HFFc6 (cell line): Measurements from ENCODE around the gene GID8. TPM values are rescaled to one million over a fixed set of nuclear protein-coding genes. Genes with fewer than 3 reads are reported as not detected.
A peak's percentile ranks its signal among the peaks of the same experiment; 100 is the strongest.
"Not testable (repeated sequence)": the region's sequence is repeated elsewhere in the genome, so short reads cannot be mapped to it uniquely, and the experiment has no call there.

Source experiments
- DNase-seq: peaks from one replicate; pipeline ENCODE4 v3.0.0-alpha.2; 2018
- H3K27ac Mint-ChIP-seq: 2 replicates; pipeline ENCODE4 v1.8.0; 2020; ENCODE audit warnings: mild to moderate bottlenecking, mixed read lengths
- H3K27me3 Mint-ChIP-seq: 2 replicates; pipeline ENCODE4 v1.8.0; 2021; ENCODE audit warnings: mild to moderate bottlenecking, moderate library complexity, mixed read lengths; ENCODE audit not compliant: insufficient read depth
- H3K36me3 Mint-ChIP-seq: 2 replicates; pipeline ENCODE4 v1.8.0; 2021; ENCODE audit warnings: low read depth, mixed read lengths
- H3K4me1 Mint-ChIP-seq: 2 replicates; pipeline ENCODE4 v1.8.0; 2020; ENCODE audit warnings: low read depth, mixed read lengths
- H3K4me3 Mint-ChIP-seq: 2 replicates; pipeline ENCODE4 v1.8.0; 2020; ENCODE audit warnings: mild to moderate bottlenecking, moderate library complexity, mixed read lengths
- H3K9me3 Mint-ChIP-seq: 2 replicates; pipeline ENCODE4 v1.8.0; 2020; ENCODE audit warnings: mild to moderate bottlenecking, mixed read lengths
- total RNA-seq, 6 experiments: library from RNA; stranded (reverse); fragmentation: NEBNext Ultra II Directional; extraction: Animal tissue kit (Norgen Biotek cat#: 25700); gene quantifications; 2 replicates in 1 of 6; 3 replicates in 5 of 6; pipeline ENCODE4 v1.2.3, GENCODE V29; 2021
- TF ChIP-seq, protein P1 (sequence below): fragments of 200-600 bp; sonication (generic); IDR thresholded peaks from 2 replicates; pipeline ENCODE4 v1.5.0; 2021; ENCODE audit warnings: antibody characterized with exemption, mild to moderate bottlenecking

Gene GID8
- total RNA-seq, 6 experiments from 2014 or later, result 19.1 to 26.9 (median 22.6) TPM

DNA sequence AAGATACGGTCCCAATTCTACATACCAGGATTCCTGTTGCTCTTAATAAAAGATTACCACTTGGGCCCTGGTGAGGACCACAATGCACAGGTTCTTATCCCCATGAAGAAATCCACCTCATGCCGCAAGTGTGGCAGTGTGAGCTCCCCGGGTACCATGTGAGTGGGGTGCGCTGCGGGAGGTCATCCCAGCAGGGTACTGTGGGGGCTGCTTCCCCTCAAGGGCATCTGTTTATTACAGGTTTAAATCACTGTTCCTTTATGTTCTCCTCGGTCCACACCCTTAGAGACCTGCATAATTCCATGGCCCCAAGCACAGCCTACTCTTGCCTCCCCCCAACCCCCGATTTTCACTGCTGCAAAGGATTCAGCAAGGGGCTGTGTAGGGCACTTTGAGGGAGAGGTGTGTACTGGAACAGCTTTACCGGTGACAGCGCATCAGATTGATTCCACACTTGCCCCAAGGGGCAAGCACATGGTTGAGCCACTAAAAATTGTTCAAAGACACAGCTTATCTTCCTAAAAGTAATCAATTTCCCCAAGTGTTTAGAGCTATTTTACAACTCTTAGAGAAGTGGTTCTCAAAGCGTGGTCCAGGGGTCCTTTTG, 17.8 kb upstream of the GID8 start:
- no peak for DNase-seq
- no peak overlapping the region for H3K4me3 Mint-ChIP-seq
- TF ChIP-seq, protein P1, sequence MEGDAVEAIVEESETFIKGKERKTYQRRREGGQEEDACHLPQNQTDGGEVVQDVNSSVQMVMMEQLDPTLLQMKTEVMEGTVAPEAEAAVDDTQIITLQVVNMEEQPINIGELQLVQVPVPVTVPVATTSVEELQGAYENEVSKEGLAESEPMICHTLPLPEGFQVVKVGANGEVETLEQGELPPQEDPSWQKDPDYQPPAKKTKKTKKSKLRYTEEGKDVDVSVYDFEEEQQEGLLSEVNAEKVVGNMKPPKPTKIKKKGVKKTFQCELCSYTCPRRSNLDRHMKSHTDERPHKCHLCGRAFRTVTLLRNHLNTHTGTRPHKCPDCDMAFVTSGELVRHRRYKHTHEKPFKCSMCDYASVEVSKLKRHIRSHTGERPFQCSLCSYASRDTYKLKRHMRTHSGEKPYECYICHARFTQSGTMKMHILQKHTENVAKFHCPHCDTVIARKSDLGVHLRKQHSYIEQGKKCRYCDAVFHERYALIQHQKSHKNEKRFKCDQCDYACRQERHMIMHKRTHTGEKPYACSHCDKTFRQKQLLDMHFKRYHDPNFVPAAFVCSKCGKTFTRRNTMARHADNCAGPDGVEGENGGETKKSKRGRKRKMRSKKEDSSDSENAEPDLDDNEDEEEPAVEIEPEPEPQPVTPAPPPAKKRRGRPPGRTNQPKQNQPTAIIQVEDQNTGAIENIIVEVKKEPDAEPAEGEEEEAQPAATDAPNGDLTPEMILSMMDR, result no peak
- no peaks in the 10 kb centered on the region; the same call in 1 of the 2 replicates for H3K36me3 Mint-ChIP-seq
- peak overlapping the region; percentile 56; the same call in 1 of the 2 replicates for H3K27ac Mint-ChIP-seq
- H3K9me3 Mint-ChIP-seq, result no peaks in the 10 kb centered on the region
- peaks cover 79% of the 10 kb centered on the region for H3K4me1 Mint-ChIP-seq
- H3K27me3 Mint-ChIP-seq, result no peaks in the 10 kb centered on the region; the same call in 1 of the 2 replicates

DNA sequence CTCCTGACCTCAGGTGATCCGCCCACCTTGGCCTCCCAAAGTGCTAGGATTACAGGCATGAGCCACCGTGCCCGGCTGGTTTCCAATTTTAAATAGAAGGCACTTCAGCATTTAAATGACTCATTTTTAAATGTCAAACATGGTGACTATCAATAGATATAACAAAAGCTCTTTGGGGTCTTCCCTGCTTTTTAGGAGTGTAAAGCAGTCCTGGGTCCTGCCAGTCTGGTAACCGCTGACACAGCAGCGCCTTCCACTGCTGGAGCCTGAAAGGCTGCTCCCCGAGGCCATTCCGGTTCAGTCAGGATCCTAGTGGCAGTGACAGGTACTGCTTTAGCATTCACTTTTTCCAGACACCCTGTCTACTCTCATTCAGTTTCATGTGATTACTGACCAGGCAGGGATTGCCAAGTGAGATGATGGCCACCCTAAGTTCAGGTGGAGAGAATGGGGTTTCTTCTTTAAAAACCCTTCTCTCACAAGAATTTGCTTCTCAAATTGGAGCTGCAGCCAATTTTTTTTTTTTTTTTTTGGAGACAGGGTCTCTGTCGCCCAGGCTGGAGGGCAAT, 16.7 kb upstream of the GID8 start:
- H3K4me3 Mint-ChIP-seq, result 0 out of 2 replicates have a peak overlapping the region, but pooled peaks have one; percentile 31
- H3K36me3 Mint-ChIP-seq, result no peaks in the 10 kb centered on the region; the same call in 1 of the 2 replicates
- DNase-seq, result peak; percentile 57
- TF ChIP-seq, protein P1, result peak; percentile 77
- peak overlapping the region; percentile 66; the same call in 1 of the 2 replicates for H3K27ac Mint-ChIP-seq
- no peaks in the 10 kb centered on the region; the same call in 1 of the 2 replicates for H3K27me3 Mint-ChIP-seq
- no peaks in the 10 kb centered on the region for H3K9me3 Mint-ChIP-seq
- H3K4me1 Mint-ChIP-seq, result peaks cover 72% of the 10 kb centered on the region

DNA sequence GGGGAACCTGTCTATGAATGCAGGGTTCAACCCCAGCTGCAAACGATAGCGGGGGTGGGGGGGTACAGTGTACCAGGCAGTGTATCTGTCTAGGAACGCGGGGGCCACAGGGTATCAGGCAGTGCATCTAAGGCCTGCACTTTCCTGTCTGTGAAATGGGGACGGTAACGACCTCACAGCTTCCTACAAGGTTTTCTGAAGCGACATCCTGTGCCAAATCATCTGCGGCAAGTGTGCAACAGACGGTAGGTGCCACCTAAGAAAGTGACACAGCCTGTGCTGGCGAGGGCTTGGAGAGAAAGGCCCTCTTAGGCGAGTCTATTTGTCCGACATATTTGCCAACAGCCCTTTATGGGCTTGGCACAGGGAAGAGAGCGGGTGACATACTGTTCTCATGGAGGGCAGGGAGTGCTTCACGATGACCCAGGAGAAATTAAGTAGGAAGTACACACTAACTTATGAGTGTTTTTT, 15.5 kb upstream of the GID8 start:
- Mint-ChIP-seq H3K4me1 (peaks cover 70% of the 10 kb centered on the region), H3K9me3 (no peaks in the 10 kb centered on the region), H3K27me3 (no peaks in the 10 kb centered on the region; the same call in 1 of the 2 replicates), H3K36me3 (no peaks in the 10 kb centered on the region; the same call in 1 of the 2 replicates), H3K4me3 (0 out of 2 replicates have a peak overlapping the region, but pooled peaks have one; percentile 9), H3K27ac (peak overlapping the region; percentile 92)
- no peak for DNase-seq
- TF ChIP-seq, protein P1, result no peak

DNA sequence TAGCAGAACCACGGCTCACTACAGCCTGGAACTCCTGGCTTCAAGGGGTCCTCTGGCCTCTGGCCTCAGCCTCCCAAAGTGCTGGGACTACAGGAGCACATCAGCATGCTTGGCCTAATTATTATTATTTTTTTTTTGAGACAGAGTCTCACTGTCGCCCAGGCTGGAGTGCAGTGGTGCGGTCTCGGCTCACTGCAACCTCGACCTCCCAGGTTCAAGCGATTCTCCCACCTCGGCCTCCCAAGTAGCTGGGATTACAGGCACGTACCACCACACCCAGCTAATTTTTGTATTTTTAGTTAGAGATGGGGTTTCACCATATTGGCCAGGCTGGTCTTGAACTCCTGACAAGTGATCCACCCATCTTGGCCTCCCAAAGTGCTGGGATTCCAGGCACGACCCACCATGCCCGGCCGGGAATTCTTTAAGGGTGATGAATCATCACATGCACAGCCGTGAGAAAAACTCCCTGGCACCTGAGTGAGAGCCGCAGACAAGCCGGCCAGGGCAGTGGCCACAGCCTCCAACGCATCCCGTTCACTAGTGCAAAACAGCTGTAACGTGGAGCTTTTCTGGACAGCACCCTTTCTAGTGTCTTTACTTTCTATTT, 14.8 kb upstream of the GID8 start:
- peak; percentile 63 for DNase-seq
- Mint-ChIP-seq H3K27ac (peak overlapping the region; percentile 92), H3K4me3 (0 out of 2 replicates have a peak overlapping the region, but pooled peaks have one; percentile 24), H3K4me1 (peaks cover 70% of the 10 kb centered on the region)
- H3K27me3 Mint-ChIP-seq, H3K9me3 Mint-ChIP-seq, H3K36me3 Mint-ChIP-seq: not testable (repeated sequence)

DNA sequence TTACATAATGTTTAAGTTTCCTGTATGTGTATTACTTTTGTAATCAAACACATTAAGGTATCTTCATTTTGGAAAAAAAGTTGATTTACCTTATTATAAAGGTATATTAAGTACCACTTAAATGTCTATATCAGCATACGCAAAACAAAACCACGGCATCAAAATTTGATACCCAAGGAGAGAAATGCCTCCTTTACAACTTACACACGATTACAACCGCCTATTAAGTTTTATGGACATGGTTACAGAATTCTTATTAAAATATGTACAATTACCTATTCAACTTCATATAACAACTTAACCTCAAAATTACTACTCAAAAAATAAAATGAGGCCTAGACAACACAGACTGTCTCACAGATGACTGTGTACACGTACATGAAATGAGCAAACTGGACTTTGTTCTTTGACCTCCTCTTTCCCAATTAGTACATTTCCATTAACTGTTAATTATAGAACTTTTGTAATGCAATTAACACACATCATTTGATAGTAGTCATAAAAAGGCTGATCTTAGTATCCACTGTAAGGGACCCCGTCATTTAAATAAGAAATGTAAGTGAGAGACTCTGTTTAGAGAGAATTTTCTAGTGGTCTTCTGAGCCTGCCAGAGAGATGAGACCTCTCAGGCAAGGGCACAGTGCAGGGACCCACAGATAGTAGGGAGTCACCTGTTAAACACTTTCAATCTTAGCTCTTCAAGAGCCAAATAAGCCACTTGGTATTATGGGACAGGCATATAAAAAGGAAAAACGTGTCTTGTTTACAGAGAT, 14.1 kb upstream of the GID8 start:
- Mint-ChIP-seq H3K4me1 (peaks cover 70% of the 10 kb centered on the region), H3K9me3 (no peaks in the 10 kb centered on the region), H3K4me3 (peak overlapping the region; percentile 96), H3K27ac (peak overlapping the region; percentile 92), H3K27me3 (no peaks in the 10 kb centered on the region; the same call in 1 of the 2 replicates), H3K36me3 (no peaks in the 10 kb centered on the region; the same call in 1 of the 2 replicates)
- TF ChIP-seq, protein P1, result no peak
- DNase-seq, result no peak
